Uterus (tissue), 4 donors: ENCODE measurements around the gene ZCCHC8. TPM values are rescaled to one million over a fixed set of nuclear protein-coding genes. Genes with fewer than 3 reads are reported as not detected.

Source experiments
- DNase-seq, 2 donors: peaks; one replicate each; pipeline ENCODE4 v3.0.0-alpha.2; 2019 to 2020
- H3K27ac ChIP-seq, 2 donors: fragments of 200-600 bp; sonication (generic); 1 replicate in 1 of 2; 2 replicates in 1 of 2; pipeline ENCODE4 v1.5.1; 2016 to 2018
- H3K27me3 ChIP-seq, 2 donors: fragments of 200-600 bp; sonication (generic); one replicate each; pipeline ENCODE4 v1.5.1; 2018 to 2019; ENCODE audit warnings: control low read depth in 1 of 2
- H3K36me3 ChIP-seq, 2 donors: fragments of 200-600 bp; sonication (generic); one replicate each; pipeline ENCODE4 v1.5.1; 2019; ENCODE audit warnings: control low read depth in 1 of 2
- H3K4me1 ChIP-seq, 2 donors: fragments of 200-600 bp; sonication (generic); one replicate each; pipeline ENCODE4 v1.5.1; 2018 to 2019; ENCODE audit warnings: control low read depth in 1 of 2
- H3K4me3 ChIP-seq, 2 donors: fragments of 200-600 bp; sonication (generic); 1 replicate in 1 of 2; 2 replicates in 1 of 2; pipeline ENCODE4 v1.5.1; 2018 to 2019; ENCODE audit warnings: mild to moderate bottlenecking in 1 of 2
- H3K9me3 ChIP-seq, 2 donors: fragments of 200-600 bp; sonication (generic); one replicate each; pipeline ENCODE4 v1.5.1; 2019; ENCODE audit warnings: control low read depth in 1 of 2
- CTCF ChIP-seq, 4 experiments: fragments of 200-600 bp in 2 of 4; fragments of 450-650 bp in 2 of 4; sonication (generic) in 2 of 4; IDR thresholded peaks; one replicate each; pipeline ENCODE4 v1.5.1; 2016 to 2019; ENCODE audit warnings: antibody characterized with exemption in 4 of 4, mild to moderate bottlenecking in 2 of 4, moderate library complexity in 1 of 4
- POLR2A ChIP-seq, 2 donors: fragments of 450-650 bp; IDR thresholded peaks; one replicate each; pipeline ENCODE4 v1.6.1; 2016; ENCODE audit warnings: antibody characterized with exemption in 2 of 2, mild to moderate bottlenecking in 1 of 2, moderate library complexity in 1 of 2
- intact Hi-C: fragments of 100-400 bp; cut with DNase I; formaldehyde crosslinking; loops from one replicate; pipeline ENCODE4 v1.15.1; 2023; ENCODE audit warnings: low total_unique reads
- total RNA-seq, 4 donors: library from RNA; depleted of rRNA in 3 of 4; stranded (reverse); fragments of >200 nt in 3 of 4; gene quantifications; one replicate each; pipeline versions ENCODE4 v1.1.0 to v1.2.4, GENCODE V29; 2014 to 2023
- donor health status: DM: yes; HTN: yes; CAD: no.

Gene ZCCHC8
- total RNA-seq, 4 donors from 2014 or later: 13.5 to 43.3 (median 25.8) TPM

- H3K9me3 ChIP-seq: no peaks in the 10 kb centered on the region
- no peak for DNase-seq
- H3K4me3 ChIP-seq: no peak overlapping the region
- H3K4me1 ChIP-seq: no peaks in the 10 kb centered on the region
- H3K27ac ChIP-seq: no peak overlapping the region
- TF ChIP-seq POLR2A (IDR thresholded peaks at IDR 0.05): no peak
- H3K27me3 ChIP-seq: no peaks in the 10 kb centered on the region
- no peaks in the 10 kb centered on the region for H3K36me3 ChIP-seq
- intact Hi-C loops: no loop called here
Observed at GRCh38 chr12:122537021-122537420, 36.3 kb upstream of the ZCCHC8 start.

- Histone ChIP-seq H3K27ac (no peak overlapping the region), H3K36me3 (no peaks in the 10 kb centered on the region), H3K9me3 (no peaks in the 10 kb centered on the region), H3K27me3 (no peaks in the 10 kb centered on the region), H3K4me1 (no peaks in the 10 kb centered on the region), H3K4me3 (no peak overlapping the region)
- TF ChIP-seq POLR2A (IDR thresholded peaks at IDR 0.05) (no peak), CTCF (IDR thresholded peaks at IDR 0.05) (no peak)
- DNase-seq: no peak
- intact Hi-C loops: no loop called here
Observed at GRCh38 chr12:122533856-122534255, 33.1 kb upstream of the ZCCHC8 start.

- Histone ChIP-seq H3K4me1 (peaks cover 0 to 12% of the 10 kb centered on the region in 2 donors), H3K4me3 (no peak overlapping the region), H3K9me3 (no peaks in the 10 kb centered on the region), H3K27ac (no peak overlapping the region), H3K36me3 (no peaks in the 10 kb centered on the region), H3K27me3 (no peaks in the 10 kb centered on the region)
- DNase-seq: no peak
- TF ChIP-seq CTCF (IDR thresholded peaks at IDR 0.05) (no peak), POLR2A (IDR thresholded peaks at IDR 0.05) (no peak)
- intact Hi-C loops: no loop called here
Observed at GRCh38 chr12:122528992-122529391, 28.3 kb upstream of the ZCCHC8 start.

GRCh38 chr12:122528582-122528981 is 27.9 kb upstream of the ZCCHC8 start:
- Histone ChIP-seq H3K36me3 (no peaks in the 10 kb centered on the region), H3K27ac (no peak overlapping the region), H3K27me3 (no peaks in the 10 kb centered on the region), H3K9me3 (no peaks in the 10 kb centered on the region), H3K4me3 (no peak overlapping the region), H3K4me1 (peaks cover 0 to 12% of the 10 kb centered on the region in 2 donors)
- no peak for TF ChIP-seq POLR2A (IDR thresholded peaks at IDR 0.05)
- no peak for TF ChIP-seq CTCF (IDR thresholded peaks at IDR 0.05)
- no peak for DNase-seq
- intact Hi-C loops: no loop called here

- H3K27ac ChIP-seq: peak overlapping the region; percentile 58 to 64
- TF ChIP-seq POLR2A (IDR thresholded peaks at IDR 0.05): no peak
- no peak for TF ChIP-seq CTCF (IDR thresholded peaks at IDR 0.05)
- no peaks in the 10 kb centered on the region for H3K9me3 ChIP-seq
- peak overlapping the region; percentile 50 to 75 for H3K4me3 ChIP-seq
- H3K36me3 ChIP-seq: no peaks in the 10 kb centered on the region
- no peak for DNase-seq
- intact Hi-C loops: no loop called here
- peaks cover 0 to 16% of the 10 kb centered on the region in 2 donors for H3K4me1 ChIP-seq
- H3K27me3 ChIP-seq: no peaks in the 10 kb centered on the region
Observed at GRCh38 chr12:122527478-122527944, 26.8 kb upstream of the ZCCHC8 start.
